ENCODE measurements around the gene TPPP2.

DNA sequence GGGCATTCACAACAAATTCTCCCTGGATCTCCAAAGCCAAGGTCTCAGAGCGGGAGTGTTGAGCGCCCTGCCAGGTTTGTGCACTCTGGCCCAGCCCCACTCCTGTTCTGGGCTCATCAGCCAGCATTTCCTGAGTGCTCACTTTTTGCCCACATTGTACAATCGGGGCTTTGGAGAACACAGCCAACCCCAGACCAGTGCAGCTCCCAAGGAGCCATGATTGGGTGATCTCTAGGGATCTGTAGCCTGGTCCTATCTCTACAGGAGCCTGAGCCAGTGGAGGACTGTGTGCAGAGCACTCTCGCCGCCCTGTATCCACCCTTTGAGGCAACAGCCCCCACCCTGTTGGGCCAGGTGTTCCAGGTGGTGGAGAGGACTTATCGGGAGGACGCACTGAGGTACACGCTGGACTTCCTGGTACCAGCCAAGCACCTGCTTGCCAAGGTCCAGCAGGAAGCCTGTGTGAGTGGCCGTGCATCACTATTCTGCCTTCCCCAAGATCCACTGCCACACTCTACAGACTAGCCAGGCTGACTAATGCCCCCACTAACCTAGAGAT is 42.8 kb downstream of the TPPP2 start:
- no peak for TF ChIP-seq POLR2AphosphoS5 (IDR thresholded peaks at IDR 0.05)
- TF ChIP-seq, protein P1, sequence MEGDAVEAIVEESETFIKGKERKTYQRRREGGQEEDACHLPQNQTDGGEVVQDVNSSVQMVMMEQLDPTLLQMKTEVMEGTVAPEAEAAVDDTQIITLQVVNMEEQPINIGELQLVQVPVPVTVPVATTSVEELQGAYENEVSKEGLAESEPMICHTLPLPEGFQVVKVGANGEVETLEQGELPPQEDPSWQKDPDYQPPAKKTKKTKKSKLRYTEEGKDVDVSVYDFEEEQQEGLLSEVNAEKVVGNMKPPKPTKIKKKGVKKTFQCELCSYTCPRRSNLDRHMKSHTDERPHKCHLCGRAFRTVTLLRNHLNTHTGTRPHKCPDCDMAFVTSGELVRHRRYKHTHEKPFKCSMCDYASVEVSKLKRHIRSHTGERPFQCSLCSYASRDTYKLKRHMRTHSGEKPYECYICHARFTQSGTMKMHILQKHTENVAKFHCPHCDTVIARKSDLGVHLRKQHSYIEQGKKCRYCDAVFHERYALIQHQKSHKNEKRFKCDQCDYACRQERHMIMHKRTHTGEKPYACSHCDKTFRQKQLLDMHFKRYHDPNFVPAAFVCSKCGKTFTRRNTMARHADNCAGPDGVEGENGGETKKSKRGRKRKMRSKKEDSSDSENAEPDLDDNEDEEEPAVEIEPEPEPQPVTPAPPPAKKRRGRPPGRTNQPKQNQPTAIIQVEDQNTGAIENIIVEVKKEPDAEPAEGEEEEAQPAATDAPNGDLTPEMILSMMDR (IDR thresholded peaks at IDR 0.05): no peak
- no peak for TF ChIP-seq POLR2A (IDR thresholded peaks at IDR 0.05)
